GM21737 (cell line): ENCODE data around the gene LRSAM1.

Source experiments
- ATAC-seq: cut with Tn5 transposase; IDR thresholded peaks from one replicate; pipeline ENCODE4 v1.9.1; 2021; ENCODE audit warnings: mild to moderate bottlenecking, moderate library complexity; ENCODE audit not compliant: unreplicated experiment

Gene LRSAM1

DNA sequence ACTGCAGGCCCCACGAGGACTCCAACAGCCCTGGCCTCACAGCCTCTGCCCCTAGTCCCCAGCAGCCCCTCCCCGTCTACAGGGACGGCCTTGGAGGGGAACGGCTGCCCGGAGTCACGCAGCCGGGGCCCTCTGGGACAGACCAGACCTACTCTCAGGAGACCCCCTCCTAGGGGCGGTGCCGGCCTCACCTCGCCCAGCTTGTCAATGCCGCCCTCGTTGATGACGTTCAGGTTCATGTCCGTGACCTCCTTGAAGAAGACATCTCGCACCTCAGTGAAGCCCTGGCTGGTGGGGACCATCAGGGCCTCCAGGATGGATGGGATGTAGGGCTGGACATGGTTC, 58.6 kb downstream of the LRSAM1 start:
- no peak for ATAC-seq

DNA sequence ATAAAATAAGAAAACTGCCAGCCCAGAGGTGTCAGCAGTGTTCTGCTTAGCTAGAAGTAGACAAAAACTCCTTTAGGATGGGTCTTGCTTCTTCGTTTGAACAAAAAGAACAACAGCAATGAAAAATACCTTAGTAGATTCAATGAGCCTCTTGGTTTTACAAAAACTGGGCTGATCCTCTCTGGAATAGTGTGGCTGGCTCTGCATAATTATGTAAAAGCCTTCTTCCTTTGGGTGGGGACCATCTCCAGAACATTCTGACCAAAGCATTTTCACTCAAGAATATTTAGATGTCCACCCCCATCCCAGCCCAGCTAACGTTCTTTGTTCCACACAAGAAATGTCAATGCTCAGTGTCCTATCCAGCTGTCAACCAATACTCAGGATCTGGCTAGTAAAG, 63.2 kb downstream of the LRSAM1 start:
- ATAC-seq, result no peak

DNA sequence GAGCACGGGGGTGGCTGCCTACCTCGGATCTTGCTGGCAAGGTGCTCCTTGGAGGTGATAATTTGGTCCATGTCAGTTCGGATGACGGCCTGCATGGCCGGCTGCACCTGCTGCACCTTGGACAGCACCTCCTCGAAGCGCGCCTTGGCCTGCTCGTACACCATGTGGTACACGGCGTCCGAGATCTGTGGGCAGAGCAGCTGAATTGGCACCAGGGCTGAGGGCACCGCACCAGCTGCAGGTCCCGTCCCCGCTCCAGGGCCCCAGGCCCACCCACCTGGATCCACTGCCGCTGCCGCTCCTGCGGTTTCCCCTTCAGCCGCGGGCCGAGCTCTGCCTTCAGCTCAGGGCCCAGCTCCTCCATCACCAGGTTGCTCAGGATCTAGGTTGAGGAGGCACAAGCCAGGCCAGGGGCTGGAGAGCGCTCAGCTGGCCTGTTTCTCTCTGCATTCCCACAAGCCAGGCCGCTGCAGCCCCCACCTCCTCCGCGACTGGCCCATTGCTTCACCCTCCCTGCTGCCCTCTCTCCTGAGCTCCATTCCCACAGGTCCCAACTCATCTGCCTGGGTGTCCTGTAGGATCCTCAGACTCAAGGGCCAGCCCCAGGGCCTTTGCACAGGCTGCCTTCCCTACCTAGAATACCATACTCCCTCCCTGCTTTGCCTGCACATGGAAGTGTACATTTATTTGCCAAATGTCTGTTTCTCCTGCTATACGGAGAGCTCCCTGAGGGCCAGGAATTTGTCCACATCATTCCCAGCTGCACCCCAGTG, 65.7 kb downstream of the LRSAM1 start:
- ATAC-seq, result no peak

DNA sequence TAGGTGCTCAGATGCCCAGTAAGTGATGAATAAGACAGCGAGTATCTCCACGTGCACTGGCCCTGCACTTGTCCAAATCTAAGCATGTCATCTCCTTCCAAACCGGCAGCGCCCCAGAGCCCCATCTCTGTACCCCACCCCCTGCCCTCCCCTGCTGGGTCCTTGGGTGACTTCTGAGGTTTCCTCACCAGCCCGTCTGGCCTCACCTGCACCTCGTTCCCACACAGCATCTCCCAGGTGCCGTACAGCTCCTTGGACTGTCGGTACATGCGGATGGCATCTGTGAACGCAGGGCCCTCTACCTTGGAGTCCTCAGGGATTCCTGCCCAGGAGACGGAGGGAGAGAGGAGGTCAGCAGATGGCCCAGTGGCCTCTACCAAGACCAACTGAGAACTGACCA, 66.3 kb downstream of the LRSAM1 start:
- ATAC-seq, result no peak

DNA sequence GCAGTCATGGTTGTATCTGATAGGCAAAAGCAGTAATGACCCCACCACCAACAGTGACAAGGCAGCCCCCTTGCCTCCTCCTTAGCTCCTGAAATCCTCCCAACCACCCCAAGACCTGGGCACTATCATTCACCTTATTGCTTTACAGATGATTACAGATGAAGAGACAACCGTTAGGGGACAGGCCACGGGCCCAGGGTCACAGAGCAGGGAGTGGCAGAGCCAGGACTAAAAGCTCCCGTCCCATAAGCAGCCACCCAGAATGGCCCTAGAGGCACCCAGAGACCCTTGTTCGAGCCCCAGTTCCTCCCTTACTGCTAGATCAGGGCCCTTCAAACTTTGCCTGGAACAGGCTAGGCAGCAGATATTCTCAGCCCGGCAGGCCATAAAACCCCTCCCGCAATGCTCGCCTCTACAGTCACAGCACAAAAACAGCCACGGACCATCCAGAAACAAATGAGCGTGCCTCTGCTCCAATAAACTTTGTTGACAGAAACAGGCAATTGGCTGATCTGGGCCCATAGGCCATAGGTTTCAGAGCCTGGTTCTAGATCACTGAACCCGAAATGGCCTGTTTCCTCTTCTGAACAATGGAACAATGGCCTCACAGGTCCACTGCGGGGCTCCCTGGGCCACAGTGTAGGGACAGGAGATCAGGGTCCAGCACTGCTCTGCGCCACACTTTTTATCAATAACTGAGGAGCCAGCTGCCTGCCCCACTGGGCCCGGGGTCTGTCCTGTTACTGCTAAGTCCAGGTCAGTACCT, 67.0 kb downstream of the LRSAM1 start:
- no peak for ATAC-seq

DNA sequence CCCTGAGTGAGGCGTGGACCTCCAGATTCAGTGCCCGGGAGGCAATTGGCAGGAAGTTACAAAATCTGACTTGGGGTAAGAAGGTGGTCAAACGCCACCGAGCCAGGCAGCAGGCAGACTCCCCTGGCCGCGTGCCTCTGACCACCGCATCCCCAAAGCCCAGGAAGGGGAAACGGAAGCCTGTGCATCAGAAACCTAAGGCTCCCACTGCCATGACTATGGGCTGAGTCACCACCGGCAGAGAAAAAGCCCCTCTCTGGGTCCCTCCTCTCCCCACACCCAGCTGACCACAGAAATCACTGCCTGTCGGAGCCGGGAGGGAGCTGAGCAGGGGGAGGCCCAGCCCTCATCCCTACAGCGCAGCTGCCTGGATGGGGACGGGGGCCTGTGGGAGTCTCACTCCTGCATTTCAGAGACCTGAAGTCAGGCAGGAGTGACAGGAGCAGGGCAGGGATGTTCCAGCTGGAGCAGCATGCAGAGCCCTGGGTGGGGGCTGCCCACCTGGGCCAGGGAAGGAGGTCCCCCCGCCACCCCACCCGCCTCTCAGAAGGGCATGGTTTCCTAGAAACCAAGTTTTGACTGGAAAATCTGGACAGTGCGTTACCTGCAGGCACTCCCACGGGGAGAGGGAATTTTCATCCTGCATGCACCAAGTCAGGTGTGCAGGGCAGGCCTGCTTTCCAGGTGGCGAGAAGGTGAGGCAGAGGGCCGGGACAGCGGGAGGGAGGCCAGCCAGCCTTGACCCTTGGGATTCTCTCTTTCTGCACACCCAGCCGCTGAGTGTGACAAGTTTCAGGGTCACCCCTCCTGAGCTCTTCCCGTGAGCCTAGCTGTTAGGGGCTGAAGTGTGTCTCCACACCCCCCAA, 68.2 kb downstream of the LRSAM1 start:
- ATAC-seq, result no peak

DNA sequence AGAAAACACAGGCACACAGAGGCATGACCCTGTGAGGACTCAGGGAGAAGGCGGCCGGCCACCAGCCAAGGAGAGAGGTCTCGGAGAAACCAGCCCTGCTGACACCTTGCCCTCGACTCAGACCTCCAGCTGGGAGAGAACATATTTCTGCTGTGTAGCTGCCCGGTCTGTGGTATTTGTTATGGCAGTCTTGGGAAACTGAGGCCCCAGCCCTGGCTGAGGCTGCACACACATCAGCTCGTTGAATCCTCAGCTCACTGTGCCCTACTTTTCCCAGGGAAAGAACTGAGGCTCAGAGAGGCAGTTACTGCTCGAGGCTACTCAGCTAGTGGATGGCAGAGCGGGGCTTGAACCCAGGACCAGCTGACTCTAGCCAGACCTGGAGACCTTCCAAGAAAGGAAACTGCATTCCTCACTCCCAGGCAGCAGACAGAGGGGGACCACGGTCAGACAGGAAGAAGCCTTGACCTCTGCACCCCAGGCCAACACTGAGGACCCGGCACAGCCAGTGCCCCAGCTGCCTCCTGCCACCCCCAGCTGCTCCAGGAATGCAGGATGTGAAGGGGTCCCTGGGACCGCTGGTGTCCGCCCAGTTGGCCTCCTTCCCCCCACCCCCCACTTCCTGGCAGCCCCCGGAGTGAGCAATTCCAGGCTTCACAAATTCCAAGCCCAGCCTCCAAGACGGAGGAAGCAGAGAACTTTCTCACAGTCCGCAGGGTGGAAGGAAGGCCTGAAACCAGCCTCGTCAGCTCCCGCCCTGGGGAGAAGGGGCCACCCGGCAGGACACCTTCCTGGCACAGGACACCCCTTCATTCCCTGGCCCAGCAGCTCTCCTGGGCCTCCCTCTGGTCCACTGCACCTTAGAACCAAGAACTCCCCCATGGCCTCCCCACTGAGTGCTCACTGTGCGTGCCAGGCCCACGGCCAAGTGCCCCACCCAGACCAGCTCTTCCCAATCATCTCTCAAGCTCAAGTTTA, 69.9 kb downstream of the LRSAM1 start:
- ATAC-seq, result no peak

DNA sequence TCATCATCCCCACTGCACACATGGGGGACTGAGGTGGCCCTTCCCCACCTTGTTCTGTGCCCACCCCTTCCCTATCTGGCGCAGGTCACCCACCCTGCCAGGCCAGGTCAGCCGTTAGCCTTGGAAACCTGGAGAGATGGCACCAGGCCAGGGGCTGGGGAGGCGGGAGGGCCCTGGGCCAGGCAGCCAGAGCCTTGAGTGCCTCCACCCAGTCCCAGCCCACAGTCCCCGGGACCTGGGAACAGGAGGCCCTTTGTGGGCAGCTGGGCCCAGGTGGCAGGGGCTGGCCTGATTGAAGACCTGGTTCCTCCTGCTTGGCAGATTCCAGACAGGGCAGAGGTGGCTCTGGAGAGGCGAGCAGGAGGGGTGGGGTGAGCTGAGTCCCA, 70.6 kb downstream of the LRSAM1 start:
- ATAC-seq, result no peak

DNA sequence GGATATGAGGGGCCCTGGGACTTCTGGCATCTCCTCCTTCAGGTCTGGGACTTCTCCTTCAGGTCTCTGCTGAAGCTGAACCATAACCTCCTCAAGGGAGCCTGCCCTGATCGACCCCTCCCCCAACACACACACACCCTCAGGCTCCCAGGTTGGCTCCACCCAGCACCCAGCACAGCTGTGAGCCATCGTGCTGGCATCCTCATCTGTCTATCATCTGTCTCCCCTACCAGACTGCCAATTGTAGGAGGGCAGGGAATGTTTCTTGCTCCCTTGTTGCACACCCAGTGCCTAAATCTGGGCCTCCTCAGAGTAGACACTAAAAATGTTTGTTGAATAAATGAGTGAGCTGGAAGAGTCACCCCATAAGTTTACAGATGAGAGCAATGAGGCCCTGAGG, 71.4 kb downstream of the LRSAM1 start:
- ATAC-seq, result no peak

DNA sequence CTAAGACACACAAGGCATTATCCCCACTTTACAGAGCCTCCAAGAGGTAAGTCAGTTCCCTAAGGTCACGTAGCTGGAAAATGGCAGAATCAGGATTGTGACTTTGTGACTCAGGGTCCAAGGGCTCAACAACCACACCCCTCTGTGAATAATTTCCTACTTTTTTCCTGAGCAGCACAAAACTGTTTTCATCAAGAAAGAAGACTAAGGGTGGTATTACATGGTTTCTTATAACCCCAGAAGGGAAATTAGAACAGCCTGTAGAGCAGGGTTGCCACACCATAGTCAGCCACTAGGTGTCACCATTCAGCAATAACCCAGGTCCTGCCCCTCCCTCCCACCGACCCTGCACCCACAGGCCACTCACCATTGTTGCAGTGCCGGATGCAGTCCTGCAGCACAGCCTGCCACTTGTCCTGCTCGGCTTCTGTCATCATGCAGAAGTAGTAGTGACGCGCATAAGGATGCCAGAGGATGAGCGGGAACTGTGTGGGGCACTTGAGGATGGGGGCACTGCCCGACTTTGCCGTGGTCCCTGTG, 72.1 kb downstream of the LRSAM1 start:
- no peak for ATAC-seq

DNA sequence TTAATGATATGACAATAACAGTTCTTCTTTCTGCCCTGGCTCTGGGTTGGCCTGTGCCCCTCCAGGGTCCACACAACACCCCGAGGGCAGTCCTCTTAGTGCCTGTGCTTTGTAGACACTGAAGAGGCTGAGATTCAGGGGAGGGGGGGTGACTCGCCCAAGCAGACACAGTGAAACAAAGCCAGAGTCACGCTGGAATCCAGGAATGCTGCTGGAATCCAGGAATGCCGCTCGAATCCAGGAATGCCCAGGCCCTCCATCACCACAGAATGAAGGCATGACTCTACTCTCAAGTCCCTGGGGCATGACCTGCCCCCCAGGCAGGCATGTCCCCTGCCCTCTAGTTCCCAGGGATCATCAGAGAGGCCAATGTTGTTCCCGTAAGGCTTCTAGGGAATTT, 73.1 kb downstream of the LRSAM1 start:
- ATAC-seq, result no peak

DNA sequence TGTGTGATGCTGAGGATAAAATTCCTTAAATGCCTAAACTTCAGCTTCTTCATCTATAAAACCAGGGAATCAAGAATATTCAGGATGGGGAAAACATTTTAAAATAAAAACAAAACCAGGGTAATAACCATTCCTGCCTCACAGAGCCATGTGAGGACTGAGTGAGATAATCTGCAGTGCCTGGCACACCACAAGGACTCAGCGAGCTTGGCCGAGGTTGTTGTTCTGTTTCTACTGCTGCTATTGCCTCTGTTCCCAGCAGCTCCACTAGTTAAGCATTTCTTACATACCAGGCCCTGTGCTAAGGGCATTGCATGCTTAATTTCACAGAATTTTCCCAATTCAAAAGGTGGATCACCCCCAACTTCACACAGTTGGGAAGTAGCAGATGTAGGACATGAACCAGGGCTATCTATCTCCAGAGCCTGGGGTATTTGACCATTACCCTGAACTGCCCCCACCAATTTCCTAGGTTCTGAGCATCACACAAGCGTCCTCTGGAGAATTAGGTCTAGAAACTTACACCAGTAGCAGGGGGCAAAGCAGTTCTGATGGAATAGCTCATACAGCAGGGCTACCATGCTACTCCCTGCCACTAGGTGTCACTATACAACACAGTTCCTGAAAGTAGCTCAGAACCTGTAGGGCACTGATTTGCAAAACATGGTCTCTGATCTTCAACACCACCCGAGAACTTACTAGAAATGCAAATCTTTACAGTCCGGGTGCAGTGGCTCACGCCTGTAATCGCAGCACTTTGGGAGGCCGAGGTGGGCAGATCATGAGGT, 74.3 kb downstream of the LRSAM1 start:
- no peak for ATAC-seq

DNA sequence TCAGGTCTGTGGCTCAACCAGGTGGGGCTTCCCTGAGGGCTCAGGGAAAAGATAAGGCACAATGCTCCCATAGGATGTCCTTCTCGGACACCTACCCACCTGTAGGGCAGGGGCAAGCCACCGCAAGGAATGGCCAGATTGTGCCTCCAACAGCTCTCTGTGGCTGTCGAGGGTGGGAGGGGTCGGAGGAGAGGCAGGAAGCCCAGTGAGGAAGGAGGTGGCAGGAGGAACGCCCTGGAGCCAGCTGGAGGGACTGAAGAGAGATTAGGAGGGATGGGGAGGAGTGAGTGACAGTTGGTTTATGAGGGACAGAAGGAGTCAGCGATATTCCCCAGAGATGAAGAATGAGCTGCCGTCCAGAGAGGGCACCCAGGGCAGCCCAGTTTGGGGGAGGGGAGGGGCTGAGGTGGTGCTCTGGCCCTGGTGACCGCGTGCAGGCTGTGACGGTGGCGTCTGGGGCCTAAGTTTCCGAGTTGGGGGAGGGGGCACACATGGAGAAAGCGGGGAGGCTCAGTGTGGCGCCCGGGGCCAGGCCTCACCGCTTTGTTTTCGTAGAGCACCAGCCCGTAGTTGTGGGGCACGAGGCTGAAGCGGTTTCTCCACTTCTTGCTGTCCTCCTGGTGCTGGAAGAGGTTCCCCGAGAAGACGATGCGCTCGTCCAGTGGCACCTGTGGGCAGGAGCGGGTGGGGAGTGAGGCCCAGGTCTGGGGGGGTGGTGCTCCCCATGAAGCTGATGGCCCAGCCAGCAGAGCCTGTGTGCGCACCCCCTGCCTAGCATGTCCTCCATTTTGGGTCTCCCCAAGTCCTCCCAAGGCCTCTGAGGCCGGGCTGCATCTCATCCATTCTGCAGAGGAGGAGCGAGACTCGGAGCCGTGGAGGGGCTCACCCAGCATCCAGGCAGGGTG, 75.6 kb downstream of the LRSAM1 start:
- ATAC-seq, result no peak

DNA sequence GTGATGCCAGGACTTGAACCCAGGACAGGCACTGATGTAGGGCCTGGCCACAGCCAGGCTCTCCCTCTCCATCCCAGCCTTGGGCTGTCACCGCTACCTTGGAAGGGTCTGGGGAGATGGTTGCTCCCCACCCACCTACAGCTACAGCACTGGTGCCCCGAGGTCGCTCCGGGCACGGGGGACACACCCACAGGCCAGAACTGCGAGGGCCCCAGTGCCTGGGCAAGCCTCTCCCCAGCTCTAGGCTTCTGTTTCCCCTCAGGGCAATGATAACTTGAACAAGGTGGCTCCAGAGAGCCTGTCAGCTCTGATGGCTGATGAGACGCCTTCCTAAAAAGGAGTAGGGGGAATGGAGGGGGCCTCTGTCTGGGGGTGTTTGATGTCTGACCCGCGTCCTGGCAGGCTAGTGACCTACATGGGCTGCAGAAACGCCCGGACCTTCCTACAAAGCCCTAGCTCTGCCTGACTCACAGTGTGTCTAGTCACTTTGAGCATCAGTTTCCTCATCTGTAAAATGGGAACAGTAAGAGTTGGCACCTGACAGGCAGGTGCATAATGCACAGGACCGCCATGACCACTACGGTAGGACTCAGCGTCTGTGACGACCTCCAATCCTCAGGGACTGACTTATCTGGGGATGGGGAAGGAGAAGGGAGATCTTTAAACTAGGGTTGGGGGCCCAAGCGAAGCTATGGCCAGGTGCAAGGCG, 76.4 kb downstream of the LRSAM1 start:
- no peak for ATAC-seq

DNA sequence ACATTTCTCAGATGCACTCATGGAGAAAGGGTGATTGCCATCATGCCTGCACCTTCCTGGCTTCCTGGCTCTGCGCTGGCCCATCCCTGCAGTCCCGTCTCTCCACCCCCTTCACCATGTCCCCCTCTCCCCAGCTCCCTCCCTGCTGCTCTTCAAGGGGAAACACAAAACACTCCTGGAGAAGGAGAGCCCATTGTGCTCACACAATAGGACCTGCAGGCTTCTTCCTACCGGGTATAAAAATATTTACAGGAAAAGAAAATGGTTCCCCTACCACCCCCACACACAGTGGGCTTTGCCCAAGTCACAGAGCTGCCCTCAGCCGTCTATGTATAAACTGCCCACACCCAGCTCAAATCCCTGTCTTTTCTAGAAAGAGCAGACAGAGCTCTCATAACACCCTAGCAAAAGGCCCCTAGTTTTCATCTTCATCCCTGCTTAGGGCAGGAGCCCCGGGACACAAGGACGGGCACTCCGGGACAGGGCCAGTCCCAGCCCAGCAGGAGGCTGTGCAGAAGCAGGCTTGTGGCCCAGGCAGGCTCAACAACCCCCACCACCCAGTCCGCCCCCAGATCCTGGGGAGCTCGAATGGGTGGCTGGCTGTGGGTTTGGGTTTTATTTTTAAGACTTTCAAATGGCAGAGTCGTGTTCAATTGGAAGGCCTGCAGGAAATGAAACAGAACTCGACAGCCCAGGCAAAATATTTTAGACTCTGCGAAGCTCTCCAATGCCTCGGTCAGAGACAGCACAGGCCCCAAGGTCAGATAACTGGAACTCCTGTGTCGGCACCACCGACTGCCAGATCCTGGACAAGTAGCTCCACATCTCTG, 77.3 kb downstream of the LRSAM1 start:
- no peak for ATAC-seq

DNA sequence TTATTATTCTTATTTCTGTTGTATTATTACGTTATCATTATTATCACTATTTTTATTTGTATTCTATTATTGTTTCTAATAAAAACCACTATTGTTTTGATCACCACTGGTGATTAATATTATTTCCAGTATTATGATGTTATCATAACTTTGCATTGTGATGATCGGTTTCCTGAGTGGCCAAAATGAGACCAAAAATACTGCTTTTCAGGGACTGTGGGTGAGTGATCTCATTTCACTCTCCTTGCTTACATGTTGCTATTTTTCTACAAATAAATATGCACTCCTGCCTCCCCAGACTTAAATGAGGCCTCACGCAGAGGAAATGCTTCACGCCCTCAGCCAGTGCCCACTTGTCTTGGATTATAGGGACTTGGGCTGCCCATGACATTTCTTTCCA, 78.4 kb downstream of the LRSAM1 start:
- no peak for ATAC-seq
